Mesangial cell (primary cell): ENCODE measurements around the gene LIPT2. TPM values are rescaled to one million over a fixed set of nuclear protein-coding genes. Genes with fewer than 3 reads are reported as not detected.

Source experiments
- total RNA-seq: library from RNA; depleted of rRNA; stranded (reverse); fragments of >200 nt; gene quantifications from 2 replicates; pipeline ENCODE4 v1.2.3, GENCODE V29; 2015

LIPT2 gene
- 9.4 and 10.4 TPM in 2 replicates for total RNA-seq

DNA sequence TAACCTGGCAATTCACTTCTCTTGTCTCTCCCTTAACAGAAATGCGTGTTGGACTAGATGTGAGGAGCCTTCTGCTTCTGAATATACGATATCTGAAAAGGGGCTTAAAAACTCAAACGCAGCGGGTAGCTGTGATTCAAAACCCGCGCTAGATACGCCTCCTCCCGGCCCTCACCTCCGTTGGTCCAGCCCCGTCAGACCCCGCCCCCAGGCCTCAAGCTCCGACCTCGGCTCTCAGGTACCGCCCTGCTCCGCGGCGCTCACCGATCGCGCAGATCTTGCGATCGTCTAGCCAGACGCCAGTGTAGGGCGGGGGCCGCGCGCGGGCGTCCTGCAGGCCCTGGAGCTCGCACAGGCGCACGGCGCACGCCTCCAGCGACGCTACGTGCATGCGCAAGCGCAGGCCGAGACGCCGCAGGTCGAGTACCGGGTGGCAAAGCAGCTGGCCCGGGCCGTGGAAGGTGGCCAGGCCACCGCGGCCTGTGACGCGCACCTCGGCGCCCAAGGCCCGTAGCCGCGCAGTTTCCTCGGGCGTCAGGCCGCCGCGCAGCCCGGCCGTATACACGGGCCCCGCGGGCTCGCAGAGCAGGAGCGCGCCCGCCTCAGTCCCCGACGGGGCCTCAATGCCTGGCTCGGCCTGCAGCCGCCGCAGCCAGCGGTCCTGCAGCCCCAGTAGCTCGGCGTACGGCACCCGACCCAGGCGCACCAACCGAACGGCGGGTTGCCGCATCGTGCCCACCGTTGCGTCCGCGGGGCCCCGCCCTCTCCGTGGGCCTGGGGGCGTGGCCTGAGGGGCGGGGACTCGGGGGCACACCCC, at the start of gene LIPT2:
LIPT2 (minus strand) TSS at position 751 of the 817 bp plus-strand sequence; CDS start at position 730, 21 bp downstream.

DNA sequence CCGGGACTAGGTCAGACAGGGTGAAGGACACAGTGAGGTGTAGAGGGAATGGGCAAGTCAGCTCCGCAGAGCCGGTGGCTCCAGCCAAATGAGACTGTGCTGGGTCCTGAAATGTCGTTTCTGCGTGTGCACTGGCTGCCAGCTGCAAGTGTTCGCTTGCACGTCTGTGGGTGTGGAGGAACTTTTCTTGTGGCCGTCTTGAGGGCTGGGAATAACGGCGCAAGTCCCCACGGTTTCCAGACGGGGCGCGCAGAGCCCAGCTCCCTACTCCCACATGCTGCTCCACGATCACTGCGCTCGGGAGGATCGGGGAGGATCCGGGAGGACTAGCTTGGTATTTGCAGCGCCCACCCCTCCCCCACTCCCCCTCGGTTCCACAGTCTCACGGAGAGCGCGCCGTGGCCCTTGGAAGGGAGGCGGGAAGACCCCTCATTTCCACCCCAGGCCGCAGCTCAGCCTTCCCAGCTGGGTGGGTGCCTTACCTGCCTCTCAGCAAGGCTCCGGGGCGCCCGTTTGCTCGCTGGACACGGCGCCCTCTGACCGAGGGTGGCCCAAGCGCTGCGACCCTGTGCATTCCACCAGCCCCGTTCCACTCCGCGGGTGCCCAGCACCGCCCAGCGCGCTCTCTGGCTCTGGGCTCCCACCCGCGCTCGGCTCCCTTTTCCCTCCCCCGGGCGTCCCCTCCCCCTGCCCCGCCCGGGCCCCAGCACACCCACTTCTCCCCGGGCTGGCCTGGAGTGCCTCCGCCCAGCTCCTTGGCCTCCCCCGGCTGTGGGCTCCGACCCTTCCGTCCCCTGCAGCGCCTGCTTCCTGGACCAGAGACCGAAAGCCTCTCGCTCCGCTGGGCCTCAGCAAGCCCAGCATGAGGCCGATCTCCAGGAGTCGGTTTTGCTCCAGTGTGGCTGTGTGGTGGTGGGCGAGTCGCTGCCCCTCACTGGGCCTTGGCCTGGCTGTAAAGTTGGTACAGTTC, 26.3 kb downstream of the LIPT2 start, which contains the start of gene KCNE3:
KCNE3 (minus strand) TSS at position 634 of the 970 bp plus-strand sequence. CDS start 9,986 bp downstream, outside the sequence.

Other genes with a start within 250 kb of the LIPT2 start
- gene P4HA3, start 182.1 kb downstream of the LIPT2 start, total RNA-seq = 1.6 and 3.9 TPM in 2 replicates
- 6.8 and 7.5 TPM in 2 replicates for gene PGM2L1, start 95.3 kb downstream of the LIPT2 start, total RNA-seq
- gene KCNE3, start 26.2 kb downstream of the LIPT2 start, total RNA-seq = 0.81 and 1.0 TPM in 2 replicates
- gene POLD3, start 98.9 kb upstream of the LIPT2 start, total RNA-seq = 3.3 and 9.8 TPM in 2 replicates
- gene CHRDL2, start 237.7 kb upstream of the LIPT2 start, total RNA-seq = not detected in 2 replicates